GM12872 (cell line): Measurements from ENCODE around the gene EML4.

Source experiments
- TF ChIP-seq, protein P1 (sequence below): IDR thresholded peaks from 3 replicates; pipeline ENCODE4 v1.5.1; 2011; ENCODE audit warnings: low read depth, mild to moderate bottlenecking, low read length, moderate library complexity; ENCODE audit not compliant: insufficient read depth

Gene EML4

DNA sequence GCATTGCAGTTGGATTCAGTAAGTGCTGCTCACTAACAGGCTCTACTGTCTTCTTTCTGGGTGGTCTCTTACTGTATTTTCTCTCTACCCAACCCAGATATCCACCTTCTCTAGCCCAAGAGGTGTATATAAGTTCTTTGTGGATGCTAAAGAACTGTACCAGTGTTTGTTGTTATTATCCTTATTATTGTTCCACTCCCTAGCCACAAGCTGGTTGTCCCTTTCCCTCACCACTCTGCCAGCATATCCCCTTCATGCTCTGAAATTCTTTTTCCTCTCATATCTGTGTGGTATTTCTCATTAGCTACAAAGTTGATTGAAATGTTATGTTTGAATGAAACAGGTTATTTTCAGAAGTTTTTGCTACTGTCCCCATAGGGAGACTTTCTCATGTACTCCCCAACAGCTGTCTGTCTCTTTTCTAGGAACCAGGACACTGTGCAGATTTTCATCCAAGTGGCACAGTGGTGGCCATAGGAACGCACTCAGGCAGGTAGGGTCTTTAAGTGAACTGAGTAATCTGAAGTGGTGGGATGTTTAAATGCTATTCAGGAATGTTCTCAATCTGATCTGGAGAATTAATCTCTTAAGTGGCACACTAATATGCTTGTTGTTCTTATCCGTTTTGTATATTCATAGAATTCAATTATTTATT, 135.0 kb downstream of the EML4 start:
- TF ChIP-seq, protein P1, sequence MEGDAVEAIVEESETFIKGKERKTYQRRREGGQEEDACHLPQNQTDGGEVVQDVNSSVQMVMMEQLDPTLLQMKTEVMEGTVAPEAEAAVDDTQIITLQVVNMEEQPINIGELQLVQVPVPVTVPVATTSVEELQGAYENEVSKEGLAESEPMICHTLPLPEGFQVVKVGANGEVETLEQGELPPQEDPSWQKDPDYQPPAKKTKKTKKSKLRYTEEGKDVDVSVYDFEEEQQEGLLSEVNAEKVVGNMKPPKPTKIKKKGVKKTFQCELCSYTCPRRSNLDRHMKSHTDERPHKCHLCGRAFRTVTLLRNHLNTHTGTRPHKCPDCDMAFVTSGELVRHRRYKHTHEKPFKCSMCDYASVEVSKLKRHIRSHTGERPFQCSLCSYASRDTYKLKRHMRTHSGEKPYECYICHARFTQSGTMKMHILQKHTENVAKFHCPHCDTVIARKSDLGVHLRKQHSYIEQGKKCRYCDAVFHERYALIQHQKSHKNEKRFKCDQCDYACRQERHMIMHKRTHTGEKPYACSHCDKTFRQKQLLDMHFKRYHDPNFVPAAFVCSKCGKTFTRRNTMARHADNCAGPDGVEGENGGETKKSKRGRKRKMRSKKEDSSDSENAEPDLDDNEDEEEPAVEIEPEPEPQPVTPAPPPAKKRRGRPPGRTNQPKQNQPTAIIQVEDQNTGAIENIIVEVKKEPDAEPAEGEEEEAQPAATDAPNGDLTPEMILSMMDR = no peak

DNA sequence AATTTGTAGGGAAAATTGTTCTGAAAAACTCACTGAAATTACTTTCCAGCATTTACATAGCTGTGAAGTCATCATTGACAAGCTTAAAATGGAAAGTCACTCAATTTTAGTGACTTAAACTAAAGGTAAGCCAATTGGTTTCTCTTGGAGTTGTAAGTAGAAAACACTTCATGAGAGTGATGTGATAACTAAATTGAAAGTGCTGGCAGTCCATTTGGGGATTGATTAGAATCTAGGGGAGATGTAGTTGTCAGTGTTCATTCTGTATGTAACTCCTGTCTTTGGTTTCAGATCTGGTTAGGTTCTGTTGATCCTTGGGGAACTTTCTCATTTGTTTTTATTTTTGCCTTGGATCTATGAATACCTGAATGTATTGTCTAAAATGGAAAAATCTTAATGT, 138.0 kb downstream of the EML4 start:
- TF ChIP-seq, protein P1 = no peak

DNA sequence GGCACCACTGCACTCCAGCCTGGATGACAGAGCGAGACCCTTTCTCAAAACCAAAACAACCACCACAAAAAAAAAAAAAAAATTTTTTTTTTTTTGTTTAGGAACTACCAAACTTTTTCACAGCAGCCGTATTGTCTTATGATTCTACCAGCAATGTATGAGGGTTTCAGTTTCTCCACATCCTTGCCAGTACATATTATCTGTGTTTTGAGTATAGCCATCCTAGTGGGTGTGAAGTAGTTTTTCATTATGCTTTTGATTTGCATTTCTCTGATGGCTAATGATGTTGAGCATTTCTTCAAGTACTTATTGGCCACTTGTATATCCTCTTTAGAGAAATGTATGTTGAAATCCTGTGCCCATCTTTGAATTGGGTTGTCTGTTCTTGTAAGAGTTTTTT, 140.2 kb downstream of the EML4 start:
- TF ChIP-seq, protein P1 = no peak

DNA sequence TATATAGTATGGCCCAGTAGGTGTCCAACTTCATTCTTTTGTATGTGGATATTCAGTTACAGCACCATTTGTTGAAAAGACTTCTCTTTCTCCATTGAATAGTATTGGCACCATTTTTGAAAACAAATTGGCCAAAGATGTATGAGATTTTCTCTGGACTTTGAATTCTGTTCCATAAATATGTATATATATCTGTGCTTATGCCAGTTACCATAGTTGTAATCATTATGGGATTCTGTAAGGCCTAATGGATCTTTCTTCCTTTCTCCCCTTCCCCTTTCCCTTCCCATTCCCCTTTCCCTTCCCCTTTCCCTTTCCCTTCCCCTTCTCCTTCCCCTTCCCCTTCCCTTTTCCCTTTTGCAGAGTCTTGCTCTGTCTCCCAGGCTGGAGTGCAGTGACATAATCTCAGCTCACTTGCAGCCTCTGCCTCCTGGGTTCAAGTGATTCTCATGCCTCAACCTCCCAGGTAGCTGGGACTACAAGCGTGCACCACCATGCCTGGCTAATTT, 140.9 kb downstream of the EML4 start:
- TF ChIP-seq, protein P1 = no peak

DNA sequence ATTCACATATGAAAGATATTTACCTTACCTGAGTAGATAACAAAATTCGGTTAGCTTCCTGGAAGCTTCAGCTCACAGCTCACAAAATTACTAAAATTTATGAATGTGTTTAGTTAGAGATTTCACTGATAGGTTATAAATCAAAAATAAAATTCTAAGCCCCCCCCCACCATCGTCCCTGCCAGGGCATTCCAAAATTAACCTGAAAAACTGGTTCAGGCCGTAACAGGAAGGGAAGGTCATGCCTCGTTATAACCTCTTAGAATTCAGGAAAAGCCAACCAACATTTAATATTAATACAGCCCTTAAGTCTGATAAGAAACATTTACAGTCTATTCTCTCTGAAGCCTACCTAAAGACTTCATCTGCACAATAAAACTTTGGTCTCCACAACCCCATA, 143.0 kb downstream of the EML4 start:
- TF ChIP-seq, protein P1 = no peak

DNA sequence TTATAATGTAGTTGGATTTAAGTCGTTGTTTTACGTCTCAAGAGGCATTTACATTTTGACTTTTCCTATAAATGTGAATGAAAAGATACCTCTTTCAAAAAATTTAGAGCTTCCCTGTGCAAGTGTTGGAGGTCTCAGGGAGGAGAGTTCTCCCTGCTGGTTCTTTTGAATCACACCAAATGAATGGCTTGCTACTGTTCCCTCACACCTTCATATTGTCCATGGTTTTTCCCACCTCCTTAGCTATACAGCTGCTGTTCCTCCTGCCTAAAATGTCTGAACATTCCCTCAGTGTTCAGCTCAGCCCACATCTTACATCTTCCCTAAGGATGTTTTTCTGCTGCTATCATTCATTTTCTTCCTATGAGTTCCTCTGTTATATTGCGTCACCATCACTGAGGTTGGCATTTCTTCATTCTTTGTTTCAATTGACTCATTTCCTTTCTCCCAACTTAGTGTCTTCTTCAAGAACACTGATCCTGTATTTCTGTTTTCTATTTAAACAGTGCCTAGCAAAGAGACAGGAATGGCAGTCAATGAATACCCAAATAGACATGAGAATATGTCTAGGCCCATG, 145.8 kb downstream of the EML4 start:
- TF ChIP-seq, protein P1 = no peak

DNA sequence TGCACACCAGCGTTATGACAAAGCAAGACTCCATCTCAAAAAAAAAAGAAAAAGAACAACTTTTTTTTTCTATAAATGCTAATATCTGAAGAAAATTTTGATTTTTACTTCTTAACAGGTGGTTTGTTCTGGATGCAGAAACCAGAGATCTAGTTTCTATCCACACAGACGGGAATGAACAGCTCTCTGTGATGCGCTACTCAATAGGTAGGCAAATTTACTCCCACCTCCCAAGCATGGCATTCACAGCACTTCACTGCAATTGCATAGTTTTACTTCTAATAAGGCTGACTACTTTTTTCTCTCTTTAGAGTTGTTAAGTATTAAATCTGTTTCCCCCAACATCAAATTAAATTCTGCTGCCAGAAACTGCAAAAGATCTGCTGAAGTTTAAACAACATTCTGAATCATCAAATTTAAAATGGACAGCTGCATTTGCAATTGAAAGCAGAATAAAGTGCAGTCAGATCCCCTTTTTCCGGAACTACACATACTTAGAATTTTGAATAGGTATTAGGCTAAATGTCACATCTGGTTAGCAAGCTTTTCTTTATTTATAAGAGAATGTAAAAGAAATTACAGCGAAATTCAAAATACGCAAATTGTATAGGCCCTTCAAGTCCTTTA, 146.8 kb downstream of the EML4 start:
- TF ChIP-seq, protein P1 = no peak
